HG03097 (cell line): ENCODE data around the gene ZNF30.
"Not testable (repeated sequence)": the region's sequence is repeated elsewhere in the genome, so short reads cannot be mapped to it uniquely, and the experiment has no call there.

Source experiments
- ATAC-seq: cut with Tn5 transposase; IDR thresholded peaks from one replicate; pipeline ENCODE4 v1.9.1; 2021; ENCODE audit not compliant: unreplicated experiment, low FRiP score

Gene ZNF30

DNA sequence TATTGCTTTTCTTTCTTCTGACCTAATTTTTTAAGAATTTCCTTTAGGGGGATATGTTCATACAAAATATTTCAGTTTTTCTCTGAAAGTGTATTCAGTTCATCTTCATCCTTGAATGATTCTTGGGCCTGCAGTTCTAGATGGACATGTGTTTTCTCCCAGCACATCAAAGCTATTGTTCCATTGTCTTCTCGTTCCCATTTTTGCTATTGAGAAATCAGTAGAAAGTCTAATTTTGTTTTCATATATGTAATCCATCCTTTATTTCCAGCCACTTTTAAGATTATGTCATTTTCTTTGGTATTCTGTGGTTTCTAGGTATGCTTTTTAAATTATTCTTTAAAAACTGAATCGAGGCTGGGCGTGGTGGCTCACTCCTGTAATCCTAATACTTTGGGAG is 57.6 kb downstream of the ZNF30 start:
- no peak for ATAC-seq

DNA sequence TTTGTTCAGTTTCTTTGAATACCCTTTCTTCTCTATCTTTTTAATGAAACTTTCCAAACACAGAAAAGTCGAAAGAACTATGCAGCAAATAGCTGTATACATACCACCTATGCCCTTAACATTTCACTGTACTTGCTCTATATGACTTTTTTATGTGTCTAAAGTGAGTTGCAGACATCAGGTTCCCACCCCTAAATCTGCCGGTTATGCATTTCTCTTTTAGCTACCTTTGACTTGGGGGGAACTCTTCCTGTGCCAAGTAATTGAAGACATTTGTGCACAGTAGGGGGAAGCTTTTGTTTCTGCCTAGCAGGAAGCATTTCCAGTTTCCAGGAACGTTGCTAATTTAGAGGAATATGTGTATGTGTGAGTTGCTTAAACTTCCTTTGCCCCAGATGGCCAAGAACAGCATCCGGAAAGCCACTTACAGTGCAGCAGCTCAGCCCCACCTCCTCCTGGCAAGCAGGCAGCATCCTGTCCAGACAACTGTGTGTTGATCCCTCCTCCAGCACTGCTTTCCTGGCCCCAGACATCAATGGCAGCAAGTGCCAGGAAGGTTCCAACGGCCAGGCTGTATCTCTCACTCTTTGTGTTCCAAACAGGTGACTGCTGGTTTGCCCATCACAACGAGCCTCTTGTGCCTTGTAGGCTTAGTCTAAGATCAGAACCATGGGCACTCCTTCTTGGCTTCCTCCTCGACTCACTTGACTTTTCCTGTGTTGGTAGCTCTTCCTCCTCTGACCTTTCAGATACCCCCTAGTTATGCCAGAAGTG is 58.7 kb downstream of the ZNF30 start:
- ATAC-seq = no peak

GRCh38 chr19:34988119-34988518 is 61.4 kb downstream of the ZNF30 start:
- no peak for ATAC-seq

GRCh38 chr19:34989298-34989697 is 62.6 kb downstream of the ZNF30 start:
- ATAC-seq = no peak

GRCh38 chr19:34990578-34991192 is 64.0 kb downstream of the ZNF30 start:
- no peak for ATAC-seq

GRCh38 chr19:34991542-34992333 is 65.0 kb downstream of the ZNF30 start:
- no peak for ATAC-seq

DNA sequence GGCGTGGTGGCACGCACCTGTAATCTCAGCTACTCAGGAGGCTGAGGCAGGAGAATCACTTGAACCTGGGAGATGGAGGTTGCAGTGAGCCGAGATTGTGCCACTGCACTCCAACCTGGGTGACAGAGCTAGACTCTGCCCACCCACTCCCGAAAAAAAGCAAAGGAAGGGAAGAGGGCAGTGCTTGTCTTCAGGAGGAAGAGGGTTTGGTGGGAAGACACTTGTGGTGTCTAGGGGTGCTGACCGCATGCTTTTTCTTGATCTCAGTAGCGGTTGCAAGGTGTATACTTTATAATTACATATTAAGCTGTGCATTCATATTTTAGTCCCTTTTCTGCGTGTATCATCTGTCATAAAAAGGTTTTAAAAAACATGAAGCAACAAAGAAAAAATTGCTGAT is 65.9 kb downstream of the ZNF30 start:
- ATAC-seq = not testable (repeated sequence)

DNA sequence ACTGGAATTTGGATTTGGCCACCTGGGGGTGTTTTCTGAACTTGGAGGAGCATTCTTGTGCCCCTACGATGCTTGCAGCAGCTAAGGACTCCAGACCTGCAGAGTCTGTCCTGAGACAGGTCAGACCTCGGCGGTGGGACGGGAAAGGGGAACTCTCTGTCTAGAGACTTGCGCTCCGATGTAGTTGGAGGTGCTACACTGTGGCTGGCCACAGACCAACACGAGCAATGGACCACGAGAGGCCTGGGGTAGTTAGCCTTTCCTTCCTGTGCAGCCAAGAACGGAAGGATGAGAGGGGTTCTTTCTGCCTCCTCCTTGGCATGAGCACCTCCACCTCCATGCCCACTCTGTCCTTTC is 67.6 kb downstream of the ZNF30 start:
- no peak for ATAC-seq
